Mammary epithelial cell (primary cell): ENCODE results near the gene ACHE.

ENCODE experiments used
- CTCF ChIP-seq, 2 donors: IDR thresholded peaks in 1 of 2; conservative IDR thresholded peaks in 1 of 2; 2 replicates each; pipeline ENCODE4 v1.5.1; 2011 to 2012; ENCODE audit warnings: inconsistent platforms in 2 of 2, low read length in 2 of 2, mild to moderate bottlenecking in 2 of 2, control low read depth in 1 of 2, low read depth in 1 of 2; ENCODE audit not compliant: insufficient read depth in 1 of 2; ENCODE audit errors: extremely low read depth in 1 of 2
- EZH2 ChIP-seq: IDR thresholded peaks from 2 replicates; pipeline ENCODE4 v1.6.1; 2012; ENCODE audit warnings: low read length, inconsistent platforms, borderline replicate concordance

GRCh38 chr7:100878685-100879084 lies 17.0 kb downstream of the ACHE start:
- no peak for TF ChIP-seq CTCF (conservative IDR thresholded peaks at IDR 0.05 in 1 of 2, IDR thresholded peaks at IDR 0.05 in 1 of 2; ENCODE audit: extremely low read depth in 1 of 2, insufficient read depth in 1 of 2, low read depth in 1 of 2, low read length in 2 of 2)
- no peak for TF ChIP-seq EZH2
